NCI-H526 treated with DMSO at 0.1 percent for 48 hours (cell line): ENCODE results near the gene DZANK1.
"Not testable (repeated sequence)": the region's sequence is repeated elsewhere in the genome, so short reads cannot be mapped to it uniquely, and the experiment has no call there.

Experiments
- DNase-seq: peaks from one replicate; lab custom pipeline; 2025; lab: John Stamatoyannopoulos, UW

Gene DZANK1

GRCh38 chr20:18436847-18437246, 30.0 kb downstream of the DZANK1 start:
- no peak for DNase-seq

GRCh38 chr20:18431206-18431605, 35.6 kb downstream of the DZANK1 start:
- no peak for DNase-seq

- no peak for DNase-seq
Observed at GRCh38 chr20:18430172-18430826, 36.5 kb downstream of the DZANK1 start.

- DNase-seq, result no peak
Observed at GRCh38 chr20:18428490-18429173, 38.2 kb downstream of the DZANK1 start.

GRCh38 chr20:18427214-18427613, 39.6 kb downstream of the DZANK1 start:
- DNase-seq, result no peak

GRCh38 chr20:18421608-18422007, 45.2 kb downstream of the DZANK1 start:
- no peak for DNase-seq

- no peak for DNase-seq
Observed at GRCh38 chr20:18416486-18416885, 50.3 kb downstream of the DZANK1 start.

GRCh38 chr20:18414140-18414539, 52.7 kb downstream of the DZANK1 start:
- no peak for DNase-seq

- DNase-seq, result no peak
Observed at GRCh38 chr20:18412221-18412901, 54.5 kb downstream of the DZANK1 start.

- no peak for DNase-seq
Observed at GRCh38 chr20:18405826-18406225, 61.0 kb downstream of the DZANK1 start.

GRCh38 chr20:18404172-18404571, 62.7 kb downstream of the DZANK1 start:
- DNase-seq, result no peak

- DNase-seq, result no peak
Observed at GRCh38 chr20:18403269-18403668, 63.6 kb downstream of the DZANK1 start.

GRCh38 chr20:18401305-18401704, 65.5 kb downstream of the DZANK1 start:
- no peak for DNase-seq

- no peak for DNase-seq
Observed at GRCh38 chr20:18400460-18400859, 66.4 kb downstream of the DZANK1 start.

- DNase-seq, result not testable (repeated sequence)
Observed at GRCh38 chr20:18398713-18399112, 68.1 kb downstream of the DZANK1 start.

GRCh38 chr20:18397030-18397429, 69.8 kb downstream of the DZANK1 start:
- DNase-seq, result no peak

- DNase-seq, result no peak
Observed at GRCh38 chr20:18395544-18395943, 71.3 kb downstream of the DZANK1 start.

GRCh38 chr20:18394363-18394762, 72.5 kb downstream of the DZANK1 start:
- DNase-seq, result no peak

- no peak for DNase-seq
Observed at GRCh38 chr20:18391686-18392085, 75.1 kb downstream of the DZANK1 start.

GRCh38 chr20:18390201-18390600, 76.6 kb downstream of the DZANK1 start:
- no peak for DNase-seq

GRCh38 chr20:18388860-18389259, 78.0 kb downstream of the DZANK1 start:
- DNase-seq, result no peak

- no peak for DNase-seq
Observed at GRCh38 chr20:18380908-18381529, 85.8 kb downstream of the DZANK1 start.
